HepG2 (cell line): Measurements from ENCODE around the gene SERINC2. TPM values are rescaled to one million over a fixed set of nuclear protein-coding genes. Genes with fewer than 3 reads are reported as not detected.

ENCODE experiments used
- ATAC-seq: fragments of 200-7000 bp; cut with Tn5 transposase; 3 replicates; pipeline ENCODE4 v1.9.1; 2020; ENCODE audit warnings: mild to moderate bottlenecking, moderate library complexity
- BruUV-seq: library from RNA; stranded (reverse); fragments of 400-500 nt; replicated peaks from 2 replicates; lab custom pipeline; 2021; lab: Mats Ljungman, UMichigan
- CTCF ChIA-PET: fragments of 300-600 bp; formaldehyde crosslinking; extraction: SDS; loops from one replicate; lab custom pipeline; 2021; ENCODE audit warnings: low total read pairs, inconsistent platforms, low intra/inter-chr PET ratio; lab: Yijun Ruan, JAX
- POLR2A ChIA-PET: fragments of 350-600 bp; sonication (Branson Sonifier 250); formaldehyde crosslinking; loops from one replicate; lab custom pipeline; 2020; ENCODE audit warnings: antibody characterized with exemption, inconsistent platforms; lab: Yijun Ruan, JAX
- DNase-seq: peaks from one replicate; pipeline ENCODE4 v3.0.0-alpha.2; 2015; ENCODE audit warnings: low spot score
- FAIRE-seq: peaks from 3 replicates; lab custom pipeline; 2011; peaks lifted over from hg19 to GRCh38; lab: Jason Lieb, UNC
- H2AFZ ChIP-seq: one replicate; pipeline ENCODE4 v1.6.1; 2011; ENCODE audit warnings: low read length, inconsistent platforms
- H3K27ac ChIP-seq: fragments of 300-600 bp; 3 replicates; pipeline ENCODE4 v1.8.0; 2011; ENCODE audit warnings: mixed run types, mild to moderate bottlenecking, mixed read lengths, low read length, inconsistent platforms; ENCODE audit not compliant: insufficient read depth; ENCODE audit errors: extremely low read length
- H3K27me3 ChIP-seq, 2 experiments: fragments of 200-600 bp in 1 of 2; 2 replicates in 1 of 2; 3 replicates in 1 of 2; pipeline versions ENCODE4 v1.6.0 to v1.8.0; 2011; ENCODE audit warnings: low read length in 2 of 2, mild to moderate bottlenecking in 2 of 2, moderate library complexity in 2 of 2, inconsistent platforms in 1 of 2; ENCODE audit not compliant: insufficient read depth in 2 of 2, control insufficient read depth in 1 of 2
- H3K36me3 ChIP-seq, 2 experiments: fragments of 200-600 bp in 1 of 2; replicated peaks in 1 of 2; 2 replicates in 1 of 2; 3 replicates in 1 of 2; pipeline versions ENCODE4 v1.5.1 to v1.8.0; 2011; ENCODE audit warnings: low read length in 2 of 2, inconsistent platforms in 1 of 2; ENCODE audit not compliant: insufficient read depth in 2 of 2, control insufficient read depth in 1 of 2
- H3K4me1 ChIP-seq: 2 replicates; pipeline ENCODE4 v1.5.1; 2012; ENCODE audit warnings: low read length, inconsistent platforms; ENCODE audit not compliant: insufficient read depth
- H3K4me2 ChIP-seq: 2 replicates; pipeline ENCODE4 v1.6.0; 2011; ENCODE audit warnings: low read depth, low read length, inconsistent platforms
- H3K4me3 ChIP-seq, 3 experiments: fragments of 200-600 bp in 1 of 3; sonication (generic), shearing (Covaris generic) in 1 of 3; replicated peaks in 1 of 3; 2 replicates each; pipeline ENCODE4 v1.5.1; 2011 to 2016; ENCODE audit warnings: low read length in 3 of 3, inconsistent platforms in 2 of 3, low read depth in 2 of 3, mild to moderate bottlenecking in 2 of 3, control low read depth in 1 of 3, mixed read lengths in 1 of 3; ENCODE audit not compliant: insufficient read depth in 1 of 3
- H3K79me2 ChIP-seq: one replicate; pipeline ENCODE4 v1.6.1; 2011; ENCODE audit warnings: low read length, inconsistent platforms; ENCODE audit not compliant: insufficient read depth
- H3K9ac ChIP-seq: 2 replicates; pipeline ENCODE4 v1.6.0; 2011; ENCODE audit warnings: mild to moderate bottlenecking, low read depth, low read length, inconsistent platforms; ENCODE audit not compliant: insufficient read depth
- H3K9me3 ChIP-seq: 2 replicates; pipeline ENCODE4 v1.5.1; 2012; ENCODE audit warnings: mild to moderate bottlenecking, low read length
- H4K20me1 ChIP-seq: 2 replicates; pipeline ENCODE4 v1.6.0; 2011; ENCODE audit warnings: inconsistent platforms, mild to moderate bottlenecking, low read length, moderate library complexity; ENCODE audit not compliant: insufficient read depth
- ADNP ChIP-seq: sonication (generic); formaldehyde crosslinking; IDR thresholded peaks from 2 replicates; pipeline ENCODE4 v1.4.0; 2020; ENCODE audit warnings: missing genetic modification reagents
- GPN1 ChIP-seq: sonication (generic); formaldehyde crosslinking; IDR thresholded peaks from 2 replicates; pipeline ENCODE4 v1.5.1; 2020; ENCODE audit warnings: missing genetic modification reagents, borderline replicate concordance
- HNF1A ChIP-seq, 2 experiments: sonication (generic) in 1 of 2; formaldehyde crosslinking in 1 of 2; IDR thresholded peaks; 2 replicates each; pipeline versions ENCODE4 v1.4.0 to v1.6.1; 2016 to 2020; ENCODE audit warnings: borderline replicate concordance in 1 of 2, low read depth in 1 of 2, mild to moderate bottlenecking in 1 of 2, missing genetic modification reagents in 1 of 2
- KLF15 ChIP-seq: sonication (generic); formaldehyde crosslinking; IDR thresholded peaks from 2 replicates; pipeline ENCODE4 v1.8.1; 2023; ENCODE audit warnings: borderline replicate concordance, mild to moderate bottlenecking, inconsistent platforms, missing genetic modification reagents, mixed read lengths
- MTA1 ChIP-seq: sonication (generic); formaldehyde crosslinking; IDR thresholded peaks from 2 replicates; pipeline ENCODE4 v1.4.0; 2020; ENCODE audit warnings: missing genetic modification reagents, mild to moderate bottlenecking, borderline replicate concordance
- NBN ChIP-seq: fragments of 450-650 bp; conservative IDR thresholded peaks from 2 replicates; pipeline ENCODE4 v1.6.1; 2017
- PREB ChIP-seq: sonication (generic); formaldehyde crosslinking; IDR thresholded peaks from 2 replicates; pipeline ENCODE4 v1.4.0; 2020; ENCODE audit warnings: missing genetic modification reagents
- RXRA ChIP-seq: sonication (generic); formaldehyde crosslinking; IDR thresholded peaks from 2 replicates; pipeline ENCODE4 v1.5.1; 2020; ENCODE audit warnings: missing genetic modification reagents
- SATB2 ChIP-seq: sonication (generic); formaldehyde crosslinking; IDR thresholded peaks from 2 replicates; pipeline ENCODE4 v1.5.0; 2020; ENCODE audit warnings: missing genetic modification reagents
- SETDB1 ChIP-seq: sonication (generic); formaldehyde crosslinking; IDR thresholded peaks from 2 replicates; pipeline ENCODE4 v1.5.1; 2020; ENCODE audit warnings: missing genetic modification reagents, mild to moderate bottlenecking, borderline replicate concordance
- SP4 ChIP-seq: sonication (generic); formaldehyde crosslinking; IDR thresholded peaks from 2 replicates; pipeline ENCODE4 v1.8.1; 2023; ENCODE audit warnings: mild to moderate bottlenecking, missing genetic modification reagents
- SUZ12 ChIP-seq: fragments of 150-350 bp; IDR thresholded peaks from 2 replicates; pipeline ENCODE4 v1.6.1; 2014; ENCODE audit warnings: low read depth, low read length
- TGIF2 ChIP-seq: IDR thresholded peaks from 2 replicates; pipeline ENCODE4 v1.6.1; 2016; ENCODE audit warnings: control low read depth, missing compliant biosample characterization
- ZBTB21 ChIP-seq: sonication (generic); formaldehyde crosslinking; IDR thresholded peaks from 2 replicates; pipeline ENCODE4 v1.4.0; 2020; ENCODE audit warnings: missing genetic modification reagents
- ZNF17 ChIP-seq: sonication (generic); formaldehyde crosslinking; IDR thresholded peaks from 2 replicates; pipeline ENCODE4 v1.5.0; 2020; ENCODE audit warnings: mild to moderate bottlenecking, missing genetic modification reagents
- ZNF20 ChIP-seq: sonication (generic); formaldehyde crosslinking; IDR thresholded peaks from 2 replicates; pipeline ENCODE4 v1.4.0; 2020; ENCODE audit warnings: mild to moderate bottlenecking, moderate library complexity, missing genetic modification reagents
- ZNF446 ChIP-seq: sonication (generic); formaldehyde crosslinking; IDR thresholded peaks from 2 replicates; pipeline ENCODE4 v1.5.0; 2020; ENCODE audit warnings: mild to moderate bottlenecking, missing genetic modification reagents
- ZNF530 ChIP-seq: sonication (generic); formaldehyde crosslinking; IDR thresholded peaks from 2 replicates; pipeline ENCODE4 v1.5.0; 2020; ENCODE audit warnings: low read depth, mild to moderate bottlenecking, missing genetic modification reagents
- ZNF616 ChIP-seq: sonication (generic); formaldehyde crosslinking; IDR thresholded peaks from 2 replicates; pipeline ENCODE4 v1.5.0; 2020; ENCODE audit warnings: low read depth, mild to moderate bottlenecking, missing genetic modification reagents
- ZNF672 ChIP-seq: sonication (generic); formaldehyde crosslinking; IDR thresholded peaks from 2 replicates; pipeline ENCODE4 v1.8.1; 2022; ENCODE audit warnings: missing genetic modification reagents
- ZNF747 ChIP-seq: sonication (generic); formaldehyde crosslinking; IDR thresholded peaks from 2 replicates; pipeline ENCODE4 v1.8.1; 2023; ENCODE audit warnings: missing genetic modification reagents, mild to moderate bottlenecking, borderline replicate concordance
- WGBS: methylation state at CpG from one replicate; pipeline ENCODE4 v1.1.6; 2017; ENCODE audit warnings: low lambda C conversion rate; 5-methylcytosine and 5-hydroxymethylcytosine counted together
- in situ Hi-C: cut with HindIII; loops from 2 replicates; pipeline ENCODE4 v1.10.0; 2017; ENCODE audit warnings: low pct_unique_long_range_greater_than_20kb; ENCODE audit not compliant: extremely low pct_ligation_motif_present
- intact Hi-C: fragments of 100-400 bp; cut with micrococcal nuclease; formaldehyde crosslinking; loops from one replicate; pipeline ENCODE4 v1.10.0; 2022; ENCODE audit not compliant: unreplicated experiment
- polyA plus RNA-seq, 8 experiments: library from polyadenylated mRNA; depleted of rRNA in 3 of 8; stranded (reverse) in 7 of 8; unstranded in 1 of 8; fragments of >200 nt; fragmentation: Illumina TruSeq in 4 of 8; extraction: Trizol in 4 of 8; gene quantifications; 2 replicates each; pipeline versions ENCODE4 v1.2.1 to v1.2.3, GENCODE V29; 2011 to 2016; ENCODE audit warnings: low read depth in 4 of 8, missing spikeins in 1 of 8, mixed read lengths in 1 of 8; ENCODE audit not compliant: insufficient read depth in 1 of 8
- total RNA-seq, 5 experiments: library from RNA; depleted of rRNA; stranded (reverse); fragments of >200 nt; fragmentation: Illumina TruSeq; extraction: Trizol; gene quantifications; 2 replicates each; pipeline ENCODE4 v1.2.3, GENCODE V29; 2016; ENCODE audit warnings: low read depth in 1 of 5

The SERINC2 gene
- total and polyA plus RNA-seq, 2 of the 13 experiments (the other 11 are each of a cell fraction or from before 2014, with no cell fraction given) = 4.8 to 126 TPM

- 0% methylated on average over 4 of the region's 8 CpGs for WGBS
- Histone ChIP-seq H3K36me3 (no peaks in the 10 kb centered on the region), H3K27ac (peak overlapping the region; percentile 78), H2AFZ (no peak overlapping the region), H3K4me3 (peak overlapping the region in 1 of 3 experiments; percentile 23; a peak in 1 of 6 replicates), H3K9ac (peak overlapping the region; percentile 45), H3K79me2 (no peaks in the 10 kb centered on the region), H3K27me3 (no peaks in the 10 kb centered on the region), H3K4me2 (peak overlapping the region; percentile 59), H3K4me1 (peaks cover 97% of the 10 kb centered on the region), H3K9me3 (0 out of 2 replicates have a peak, but pooled peaks cover 5% of the 10 kb centered on the region), H4K20me1 (no peaks in the 10 kb centered on the region)
- FAIRE-seq = peak; percentile 95
- ChIA-PET POLR2A (interaction anchor here (1.1 to 1.2 kb wide), 2 partner anchors 64 to 79 kb away, joined by 3 read pairs; no protein-coding TSS in a partner anchor), CTCF (no interaction called here)
- DNase-seq = peak; percentile 97
- ATAC-seq = peak; percentile 68
- BruUV-seq = no TSS peak
- intact Hi-C loops (loop anchor here (10.0 kb wide), 1 partner anchor 60 kb away; no protein-coding TSS in a partner anchor), in situ Hi-C loops (no loop called here)
- TF ChIP-seq HNF1A (IDR thresholded peaks at IDR 0.05; ENCODE audit: low read depth) (peak; percentile 95), HNF1A (CRISPR knock-in tag; IDR thresholded peaks at IDR 0.05; ENCODE audit: borderline replicate concordance) (peak; percentile 93), ZNF672 (CRISPR knock-in tag) (no peak), SP4 (CRISPR knock-in tag) (peak; percentile 22; the same call in 1 of the 2 replicates), MTA1 (CRISPR knock-in tag) (peak; percentile 95), ZNF747 (CRISPR knock-in tag) (peak; percentile 80; the same call in 1 of the 2 replicates), RXRA (CRISPR knock-in tag) (peak; percentile 92), GPN1 (CRISPR knock-in tag) (no peak), TGIF2 (no peak), KLF15 (CRISPR knock-in tag) (no peak), ZNF20 (CRISPR knock-in tag) (no peak), PREB (no peak), SUZ12 (no peak), SATB2 (no peak), ADNP (no peak), SETDB1 (CRISPR knock-in tag) (no peak), NBN (no peak), ZBTB21 (CRISPR knock-in tag) (peak; percentile 84; the same call in 1 of the 2 replicates), ZNF446 (CRISPR knock-in tag) (no peak), ZNF616 (CRISPR knock-in tag) (no peak), ZNF17 (CRISPR knock-in tag) (no peak), ZNF530 (CRISPR knock-in tag) (no peak)
Measured at GRCh38 chr1:31444725-31445448, 31.9 kb downstream of the SERINC2 start.
